OCI-LY1 (cell line): ENCODE data around the gene ARHGEF17.

Source experiments
- H2AFZ ChIP-seq: fragments of 200-600 bp; sonication (generic), shearing (Covaris generic); 2 replicates; pipeline ENCODE4 v1.6.0; 2014; ENCODE audit warnings: antibody characterized with exemption, mild to moderate bottlenecking, low read length
- H3F3A ChIP-seq: fragments of 200-600 bp; sonication (generic), shearing (Covaris generic); 2 replicates; pipeline ENCODE4 v1.6.0; 2014; ENCODE audit warnings: mild to moderate bottlenecking, antibody characterized with exemption, low read length, moderate library complexity; ENCODE audit not compliant: insufficient read depth
- H3K27ac ChIP-seq: fragments of 200-600 bp; sonication (generic); 2 replicates; pipeline ENCODE4 v1.5.1; 2014; ENCODE audit warnings: low read length, mixed run types, mild to moderate bottlenecking, low read depth; ENCODE audit not compliant: poor library complexity, severe bottlenecking
- H3K27me3 ChIP-seq: fragments of 200-600 bp; sonication (generic); 2 replicates; pipeline ENCODE4 v1.6.0; 2014; ENCODE audit warnings: antibody characterized with exemption, mild to moderate bottlenecking, low read length, moderate library complexity; ENCODE audit not compliant: insufficient read depth
- H3K36me3 ChIP-seq: fragments of 200-600 bp; sonication (generic); 2 replicates; pipeline ENCODE4 v1.6.1; 2014; ENCODE audit warnings: mild to moderate bottlenecking, antibody characterized with exemption, low read length, moderate library complexity, mixed read lengths; ENCODE audit not compliant: insufficient read depth
- H3K4me1 ChIP-seq: fragments of 200-600 bp; sonication (generic); 2 replicates; pipeline ENCODE4 v1.5.1; 2014; ENCODE audit warnings: mild to moderate bottlenecking, low read length, moderate library complexity; ENCODE audit not compliant: insufficient read depth, severe bottlenecking
- H3K4me2 ChIP-seq: fragments of 200-600 bp; sonication (generic), shearing (Covaris generic); 2 replicates; pipeline ENCODE4 v1.6.1; 2014; ENCODE audit warnings: low read length
- H3K4me3 ChIP-seq: fragments of 200-600 bp; sonication (generic); 2 replicates; pipeline ENCODE4 v1.5.1; 2014; ENCODE audit warnings: low read length, low read depth, mild to moderate bottlenecking, mixed read lengths; ENCODE audit not compliant: poor library complexity, severe bottlenecking
- H3K79me2 ChIP-seq: fragments of 200-600 bp; shearing (Covaris generic); 2 replicates; pipeline ENCODE4 v1.6.1; 2016; ENCODE audit warnings: mixed run types, low read length, mixed read lengths; ENCODE audit not compliant: insufficient read depth
- H3K9ac ChIP-seq: fragments of 200-600 bp; sonication (generic), shearing (Covaris generic); 2 replicates; pipeline ENCODE4 v1.6.1; 2014; ENCODE audit warnings: mild to moderate bottlenecking, low read length, mixed read lengths
- H3K9me2 ChIP-seq: fragments of 200-600 bp; sonication (generic), shearing (Covaris generic); 2 replicates; pipeline ENCODE4 v1.6.1; 2014; ENCODE audit warnings: low read depth, mild to moderate bottlenecking, low read length, mixed read lengths
- H3K9me3 ChIP-seq: fragments of 200-600 bp; shearing (Covaris generic); 2 replicates; pipeline ENCODE4 v1.6.1; 2014; ENCODE audit warnings: low read length, mixed read lengths
- H4K20me1 ChIP-seq: fragments of 200-600 bp; sonication (generic), shearing (Covaris generic); 2 replicates; pipeline ENCODE4 v1.6.0; 2016; ENCODE audit warnings: mild to moderate bottlenecking, low read length; ENCODE audit not compliant: insufficient read depth
- CTCF ChIP-seq: fragments of 200-600 bp; sonication (generic), shearing (Covaris generic); IDR thresholded peaks from 2 replicates; pipeline ENCODE4 v1.5.1; 2017; ENCODE audit warnings: mild to moderate bottlenecking, antibody characterized with exemption, low read length, moderate library complexity, mixed read lengths
- EZH2 ChIP-seq: fragments of 200-600 bp; sonication (generic), shearing (Covaris generic); IDR thresholded peaks from 2 replicates; pipeline ENCODE4 v1.8.0; 2017; ENCODE audit warnings: borderline replicate concordance, mixed run types, mild to moderate bottlenecking, antibody characterized with exemption, low read length, moderate library complexity, mixed read lengths

The ARHGEF17 gene

GRCh38 chr11:73265853-73266645, 42.0 kb upstream of the ARHGEF17 start:
- Histone ChIP-seq H3K9me2 (no peaks in the 10 kb centered on the region), H3K9ac (no peak overlapping the region), H3K27me3 (no peaks in the 10 kb centered on the region; the same call in 1 of the 2 replicates), H3K36me3 (no peaks in the 10 kb centered on the region), H3F3A (no peaks in the 10 kb centered on the region), H2AFZ (no peak overlapping the region), H3K4me2 (no peak overlapping the region), H3K9me3 (no peaks in the 10 kb centered on the region), H3K4me3 (no peak overlapping the region), H4K20me1 (no peaks in the 10 kb centered on the region), H3K4me1 (no peaks in the 10 kb centered on the region), H3K79me2 (no peaks in the 10 kb centered on the region), H3K27ac (no peak overlapping the region)
- TF ChIP-seq EZH2 (no peak), CTCF (no peak)

- H3K9me2 ChIP-seq: no peaks in the 10 kb centered on the region
- no peak overlapping the region for H3K27ac ChIP-seq
- TF ChIP-seq EZH2 (no peak), CTCF (no peak)
- H3K9ac ChIP-seq: no peak overlapping the region
- H4K20me1 ChIP-seq: no peaks in the 10 kb centered on the region
- H3K36me3 ChIP-seq: no peaks in the 10 kb centered on the region
- H3K4me1 ChIP-seq: no peaks in the 10 kb centered on the region
- H3K4me3 ChIP-seq: no peak overlapping the region
- H3K4me2 ChIP-seq: no peak overlapping the region
- H2AFZ ChIP-seq: no peak overlapping the region
- no peaks in the 10 kb centered on the region for H3K9me3 ChIP-seq
- no peaks in the 10 kb centered on the region for H3F3A ChIP-seq
- no peaks in the 10 kb centered on the region; the same call in 1 of the 2 replicates for H3K27me3 ChIP-seq
- H3K79me2 ChIP-seq: no peaks in the 10 kb centered on the region
Observed at GRCh38 chr11:73266646-73267020, 41.4 kb upstream of the ARHGEF17 start.

- Histone ChIP-seq H3K9me2 (no peaks in the 10 kb centered on the region), H3K27ac (no peak overlapping the region), H2AFZ (no peak overlapping the region), H3K4me2 (no peak overlapping the region), H3K79me2 (no peaks in the 10 kb centered on the region), H3K4me3 (no peak overlapping the region), H3K4me1 (no peaks in the 10 kb centered on the region), H3K9ac (no peak overlapping the region), H3F3A (no peaks in the 10 kb centered on the region), H4K20me1 (no peaks in the 10 kb centered on the region), H3K9me3 (no peaks in the 10 kb centered on the region), H3K27me3 (no peaks in the 10 kb centered on the region; the same call in none of the 2 replicates), H3K36me3 (no peaks in the 10 kb centered on the region)
- TF ChIP-seq EZH2: no peak
- no peak for TF ChIP-seq CTCF
Observed at GRCh38 chr11:73267122-73267846, 40.8 kb upstream of the ARHGEF17 start.
